ES-I3 (cell line): Measurements from ENCODE around the gene SLC7A14.

Source experiments
- H3K36me3 ChIP-seq: 2 replicates; pipeline ENCODE4 v1.6.1; 2013; ENCODE audit warnings: mild to moderate bottlenecking, low read length, control low read depth, moderate library complexity; ENCODE audit not compliant: insufficient read depth
- H3K4me1 ChIP-seq: 2 replicates; pipeline ENCODE4 v1.6.1; 2013; ENCODE audit warnings: mild to moderate bottlenecking, control low read depth, low read length; ENCODE audit not compliant: insufficient read depth
- H3K9ac ChIP-seq: 2 replicates; pipeline ENCODE4 v1.6.1; 2013; ENCODE audit warnings: low read depth, mild to moderate bottlenecking, low read length, moderate library complexity
- H3K9me3 ChIP-seq: 2 replicates; pipeline ENCODE4 v1.6.1; 2013; ENCODE audit warnings: mild to moderate bottlenecking, low read length, moderate library complexity; ENCODE audit not compliant: control insufficient read depth, insufficient read depth

SLC7A14 gene

GRCh38 chr3:170585937-170586310, at the start of gene SLC7A14:
Gene SLC7A14, minus strand, starts transcription at chr3:170586075. Its CDS starts 59,139 bp downstream, at chr3:170526936.
- no peaks in the 10 kb centered on the region for H3K36me3 ChIP-seq
- no peaks in the 10 kb centered on the region for H3K9me3 ChIP-seq
- peak within 1 kb of the TSS; percentile 56; the same call in 1 of the 2 replicates for H3K9ac ChIP-seq
- no peaks in the 10 kb centered on the region for H3K4me1 ChIP-seq

GRCh38 chr3:170635385-170635735, 49.5 kb upstream of the SLC7A14 start:
- Histone ChIP-seq H3K4me1 (peaks cover 6% of the 10 kb centered on the region; the same call in 1 of the 2 replicates), H3K9me3 (no peaks in the 10 kb centered on the region), H3K9ac (no peak overlapping the region), H3K36me3 (no peaks in the 10 kb centered on the region)

- no peaks in the 10 kb centered on the region for H3K9me3 ChIP-seq
Measured at GRCh38 chr3:170634663-170635384, 48.9 kb upstream of the SLC7A14 start.

GRCh38 chr3:170633573-170633972, 47.7 kb upstream of the SLC7A14 start:
- Histone ChIP-seq H3K9ac (no peak overlapping the region), H3K36me3 (no peaks in the 10 kb centered on the region), H3K4me1 (peaks cover 6% of the 10 kb centered on the region; the same call in 1 of the 2 replicates), H3K9me3 (no peaks in the 10 kb centered on the region)

More at GRCh38 chr3:170634663-170635384, 48.9 kb upstream of the SLC7A14 start:
- Histone ChIP-seq H3K4me1 (peaks cover 6% of the 10 kb centered on the region; the same call in 1 of the 2 replicates), H3K9ac (no peak overlapping the region), H3K36me3 (no peaks in the 10 kb centered on the region)

GRCh38 chr3:170632780-170633179, 46.9 kb upstream of the SLC7A14 start:
- Histone ChIP-seq H3K4me1 (peaks cover 6% of the 10 kb centered on the region; the same call in 1 of the 2 replicates), H3K36me3 (no peaks in the 10 kb centered on the region), H3K9ac (no peak overlapping the region), H3K9me3 (no peaks in the 10 kb centered on the region)

GRCh38 chr3:170631755-170632488, 46.0 kb upstream of the SLC7A14 start:
- peaks cover 6% of the 10 kb centered on the region; the same call in 1 of the 2 replicates for H3K4me1 ChIP-seq
- H3K9ac ChIP-seq = no peak overlapping the region
- H3K36me3 ChIP-seq = no peaks in the 10 kb centered on the region

GRCh38 chr3:170623524-170623923, 37.6 kb upstream of the SLC7A14 start:
- Histone ChIP-seq H3K36me3 (no peaks in the 10 kb centered on the region), H3K9ac (no peak overlapping the region), H3K9me3 (no peaks in the 10 kb centered on the region; the same call in 1 of the 2 replicates), H3K4me1 (no peaks in the 10 kb centered on the region)

More at GRCh38 chr3:170631755-170632488, 46.0 kb upstream of the SLC7A14 start:
- no peaks in the 10 kb centered on the region for H3K9me3 ChIP-seq

- H3K9ac ChIP-seq = no peak overlapping the region
Measured at GRCh38 chr3:170622369-170623159, 36.7 kb upstream of the SLC7A14 start.

GRCh38 chr3:170621256-170621655, 35.4 kb upstream of the SLC7A14 start:
- H3K4me1 ChIP-seq = no peaks in the 10 kb centered on the region
- H3K36me3 ChIP-seq = no peaks in the 10 kb centered on the region
- H3K9ac ChIP-seq = no peak overlapping the region
- H3K9me3 ChIP-seq = no peaks in the 10 kb centered on the region; the same call in 1 of the 2 replicates

More at GRCh38 chr3:170622369-170623159, 36.7 kb upstream of the SLC7A14 start:
- Histone ChIP-seq H3K36me3 (no peaks in the 10 kb centered on the region), H3K9me3 (no peaks in the 10 kb centered on the region; the same call in 1 of the 2 replicates), H3K4me1 (no peaks in the 10 kb centered on the region)

- Histone ChIP-seq H3K4me1 (no peaks in the 10 kb centered on the region; the same call in 1 of the 2 replicates), H3K36me3 (no peaks in the 10 kb centered on the region), H3K9ac (no peak overlapping the region), H3K9me3 (no peaks in the 10 kb centered on the region)
Measured at GRCh38 chr3:170614214-170614966, 28.5 kb upstream of the SLC7A14 start.

- H3K36me3 ChIP-seq = no peaks in the 10 kb centered on the region
- no peaks in the 10 kb centered on the region; the same call in 1 of the 2 replicates for H3K4me1 ChIP-seq
- H3K9ac ChIP-seq = no peak overlapping the region
- no peaks in the 10 kb centered on the region for H3K9me3 ChIP-seq
Measured at GRCh38 chr3:170611751-170612150, 25.9 kb upstream of the SLC7A14 start.

GRCh38 chr3:170610321-170610884, 24.5 kb upstream of the SLC7A14 start:
- Histone ChIP-seq H3K4me1 (no peaks in the 10 kb centered on the region; the same call in 1 of the 2 replicates), H3K9me3 (no peaks in the 10 kb centered on the region), H3K36me3 (no peaks in the 10 kb centered on the region), H3K9ac (no peak overlapping the region)

- no peak overlapping the region for H3K9ac ChIP-seq
- no peaks in the 10 kb centered on the region for H3K36me3 ChIP-seq
- H3K4me1 ChIP-seq = no peaks in the 10 kb centered on the region
- no peaks in the 10 kb centered on the region for H3K9me3 ChIP-seq
Measured at GRCh38 chr3:170608475-170608874, 22.6 kb upstream of the SLC7A14 start.
